ENCODE measurements around the gene CTDP1. TPM values are rescaled to one million over a fixed set of nuclear protein-coding genes. Genes with fewer than 3 reads are reported as not detected.
"Not testable (repeated sequence)": the region's sequence is repeated elsewhere in the genome, so short reads cannot be mapped to it uniquely, and the experiment has no call there.

Gene CTDP1
- total and polyA plus RNA-seq, 2 experiments from 2014 or later = 20.4 to 20.6 TPM

- Histone ChIP-seq H3K9me3 (ENCODE audit: low read depth) (no peaks in the 10 kb centered on the region), H3K4me2 (no peak overlapping the region), H3K4me1 (ENCODE audit: insufficient read depth) (no peaks in the 10 kb centered on the region), H3K27me3 (no peaks in the 10 kb centered on the region), H3K79me2 (no peaks in the 10 kb centered on the region), H3K36me3 (replicated peaks; ENCODE audit: insufficient read depth, low read depth) (no peaks in the 10 kb centered on the region), H3K4me3 (no peak overlapping the region), H3K27ac (no peak overlapping the region), H2AFZ (no peak overlapping the region), H3K9me2 (replicated peaks; ENCODE audit: insufficient read depth) (no peaks in the 10 kb centered on the region), H4K20me1 (ENCODE audit: insufficient read depth, poor library complexity, severe bottlenecking) (no peaks in the 10 kb centered on the region)
- WGBS (ENCODE audit: low lambda C conversion rate, missing lambda C conversion rate) = 80% methylated on average over 8 of the region's 13 CpGs
- no peak for DNase-seq (ENCODE audit: low spot score)
- TF ChIP-seq CTCF (IDR thresholded peaks at IDR 0.05; ENCODE audit: poor library complexity) = no peak
Measured at GRCh38 chr18:79750980-79751571, 71.5 kb downstream of the CTDP1 start.

- H3K27ac ChIP-seq = not testable (repeated sequence)
- WGBS (ENCODE audit: low lambda C conversion rate, missing lambda C conversion rate) = 96% methylated on average over 13 of the region's 20 CpGs
Measured at GRCh38 chr18:79751918-79752578, 72.4 kb downstream of the CTDP1 start.

GRCh38 chr18:79752946-79753345 is 73.3 kb downstream of the CTDP1 start:
- not testable (repeated sequence) for H3K9me2 ChIP-seq (replicated peaks; ENCODE audit: insufficient read depth); H2AFZ ChIP-seq; H3K36me3 ChIP-seq (replicated peaks; ENCODE audit: insufficient read depth, low read depth); H3K4me2 ChIP-seq; H3K79me2 ChIP-seq; H4K20me1 ChIP-seq (ENCODE audit: insufficient read depth, poor library complexity, severe bottlenecking); H3K9me3 ChIP-seq (ENCODE audit: low read depth); H3K4me3 ChIP-seq; DNase-seq (ENCODE audit: low spot score); H3K27me3 ChIP-seq; H3K4me1 ChIP-seq (ENCODE audit: insufficient read depth); H3K27ac ChIP-seq
- WGBS (ENCODE audit: low lambda C conversion rate, missing lambda C conversion rate) = 94% methylated on average over 7 of the region's 8 CpGs

More at GRCh38 chr18:79751918-79752578, 72.4 kb downstream of the CTDP1 start:
- H4K20me1 ChIP-seq (ENCODE audit: insufficient read depth, poor library complexity, severe bottlenecking); H2AFZ ChIP-seq; H3K9me3 ChIP-seq (ENCODE audit: low read depth); H3K36me3 ChIP-seq (replicated peaks; ENCODE audit: insufficient read depth, low read depth); H3K27me3 ChIP-seq; H3K9me2 ChIP-seq (replicated peaks; ENCODE audit: insufficient read depth); DNase-seq (ENCODE audit: low spot score); H3K79me2 ChIP-seq; H3K4me3 ChIP-seq; H3K4me1 ChIP-seq (ENCODE audit: insufficient read depth); H3K4me2 ChIP-seq: not testable (repeated sequence)

- Histone ChIP-seq H3K27me3 (no peaks in the 10 kb centered on the region), H3K36me3 (replicated peaks; ENCODE audit: insufficient read depth, low read depth) (no peaks in the 10 kb centered on the region)
- 94% methylated on average over 27 of the region's 27 CpGs for WGBS (ENCODE audit: low lambda C conversion rate, missing lambda C conversion rate)
Measured at GRCh38 chr18:79753391-79753851, 73.8 kb downstream of the CTDP1 start.

More at GRCh38 chr18:79753391-79753851, 73.8 kb downstream of the CTDP1 start:
- H3K4me1 ChIP-seq (ENCODE audit: insufficient read depth) = no peaks in the 10 kb centered on the region
- no peak for TF ChIP-seq CTCF (IDR thresholded peaks at IDR 0.05; ENCODE audit: poor library complexity)
- H3K4me3 ChIP-seq = no peak overlapping the region
- no peaks in the 10 kb centered on the region for H3K9me3 ChIP-seq (ENCODE audit: low read depth)
- no peak overlapping the region for H2AFZ ChIP-seq
- no peaks in the 10 kb centered on the region for H4K20me1 ChIP-seq (ENCODE audit: insufficient read depth, poor library complexity, severe bottlenecking)
- H3K27ac ChIP-seq = no peak overlapping the region
- no peak for DNase-seq (ENCODE audit: low spot score)
- no peaks in the 10 kb centered on the region for H3K79me2 ChIP-seq
- H3K9me2 ChIP-seq (replicated peaks; ENCODE audit: insufficient read depth) = no peaks in the 10 kb centered on the region
- no peak overlapping the region for H3K4me2 ChIP-seq

Data from hepatocyte (in vitro differentiated cells).